ENCODE results near the gene CCDC33.

GRCh38 chr15:74384881-74385643, 148.9 kb downstream of the CCDC33 start:
- TF ChIP-seq CTCF (IDR thresholded peaks at IDR 0.05; ENCODE audit: low read depth, low read length, poor library complexity, severe bottlenecking) (no peak), EZH2phosphoT487 (IDR thresholded peaks at IDR 0.05; ENCODE audit: borderline replicate concordance, low read length) (no peak)

Data from DOHH2 (cell line).